Activated naive CD4-positive, alpha-beta T cell treated with anti-CD3 and anti-CD28 coated beads for 36 hours (primary cell): Measurements from ENCODE around the gene BLM. TPM values are rescaled to one million over a fixed set of nuclear protein-coding genes. Genes with fewer than 3 reads are reported as not detected.
"Not testable (repeated sequence)": the region's sequence is repeated elsewhere in the genome, so short reads cannot be mapped to it uniquely, and the experiment has no call there.

ENCODE experiments used
- CTCF ChIA-PET: fragments of 350-600 bp; sonication (Branson Sonifier 250); formaldehyde crosslinking; loops from one replicate; lab custom pipeline; 2021; ENCODE audit warnings: antibody characterized with exemption; lab: Charles Lee
- DNase-seq: peaks from one replicate; pipeline ENCODE4 v3.0.0-alpha.2; 2020
- H3K27ac Mint-ChIP-seq: one replicate; pipeline ENCODE4 v1.8.0; 2021; ENCODE audit warnings: mild to moderate bottlenecking, mixed read lengths
- H3K27me3 Mint-ChIP-seq: one replicate; pipeline ENCODE4 v1.8.0; 2021; ENCODE audit warnings: low read depth, mixed read lengths
- H3K36me3 Mint-ChIP-seq: one replicate; pipeline ENCODE4 v1.8.0; 2021; ENCODE audit warnings: low read depth, mixed read lengths
- H3K4me1 Mint-ChIP-seq: one replicate; pipeline ENCODE4 v1.8.0; 2021; ENCODE audit warnings: low read depth, mixed read lengths
- H3K4me3 Mint-ChIP-seq: one replicate; pipeline ENCODE4 v1.8.0; 2021; ENCODE audit warnings: mild to moderate bottlenecking, moderate library complexity, mixed read lengths
- H3K9me3 Mint-ChIP-seq: one replicate; pipeline ENCODE4 v1.8.0; 2021; ENCODE audit warnings: mixed read lengths
- intact Hi-C: fragments of 100-400 bp; cut with micrococcal nuclease; formaldehyde crosslinking; loops from one replicate; pipeline ENCODE4 v1.15.1; 2023
- total RNA-seq, 2 experiments: library from RNA; stranded (reverse); gene quantifications; one replicate each; pipeline ENCODE4 v1.2.3, GENCODE V29; 2021

Gene BLM
- total RNA-seq, 2 experiments from 2014 or later, result 62.9 to 70.4 TPM

DNA sequence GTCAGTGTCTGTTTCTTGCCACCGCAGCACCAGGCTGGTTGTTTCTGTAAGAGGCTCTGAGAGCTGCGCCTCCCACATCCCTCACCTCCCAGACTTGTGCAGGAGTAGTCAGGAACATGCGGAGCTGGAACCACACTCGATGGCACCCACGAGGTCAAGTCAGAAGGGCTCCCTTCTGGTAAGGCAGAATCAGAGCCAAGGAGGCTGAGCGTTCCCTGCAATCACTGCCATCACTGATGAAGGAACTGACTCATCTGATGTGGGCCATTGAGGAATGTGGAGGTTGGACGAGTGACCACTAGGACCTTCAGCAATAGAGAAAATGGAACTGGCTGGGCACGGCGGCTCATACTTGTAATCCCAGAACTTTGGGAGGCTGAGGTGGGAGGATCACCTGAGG is 35.7 kb upstream of the BLM start:
- H3K36me3 Mint-ChIP-seq, result no peaks in the 10 kb centered on the region
- H3K27ac Mint-ChIP-seq, result no peak overlapping the region
- no peaks in the 10 kb centered on the region for H3K9me3 Mint-ChIP-seq
- H3K4me3 Mint-ChIP-seq, result no peak overlapping the region
- DNase-seq, result no peak
- CTCF ChIA-PET, result interaction anchor here (0.6 kb wide), 1 partner anchor 32 kb away, joined by 5 read pairs; no protein-coding TSS in a partner anchor
- no peaks in the 10 kb centered on the region for H3K27me3 Mint-ChIP-seq
- peaks cover 50% of the 10 kb centered on the region for H3K4me1 Mint-ChIP-seq
- intact Hi-C loops, result loop anchor here (10.0 kb wide), 1 partner anchor 117 kb away; no protein-coding TSS in a partner anchor

DNA sequence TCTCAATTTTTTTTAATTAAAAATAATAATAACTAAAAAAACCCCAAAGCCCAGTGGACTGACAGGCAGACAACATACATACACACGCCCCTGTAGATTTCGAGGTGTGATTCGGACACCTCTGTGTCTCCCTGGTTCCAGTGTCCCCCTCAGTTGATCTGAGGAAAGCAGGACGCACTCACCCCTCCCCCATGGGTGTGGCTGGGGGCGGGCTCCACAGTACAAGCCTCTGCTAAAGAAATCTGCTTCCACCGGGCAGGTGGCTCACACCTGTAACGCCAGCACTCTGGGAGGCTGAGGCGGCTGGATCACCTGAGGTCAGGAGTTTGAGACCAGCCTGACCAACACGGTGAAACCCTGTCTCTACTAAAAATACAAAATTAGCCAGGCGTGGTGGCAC is 33.8 kb upstream of the BLM start:
- Mint-ChIP-seq H3K27ac (no peak overlapping the region), H3K27me3 (no peaks in the 10 kb centered on the region), H3K4me1 (peaks cover 51% of the 10 kb centered on the region), H3K9me3 (no peaks in the 10 kb centered on the region), H3K4me3 (no peak overlapping the region), H3K36me3 (no peaks in the 10 kb centered on the region)
- CTCF ChIA-PET, result no interaction called here
- intact Hi-C loops, result loop anchor here (10.0 kb wide), 1 partner anchor 119 kb away; no protein-coding TSS in a partner anchor
- no peak for DNase-seq

DNA sequence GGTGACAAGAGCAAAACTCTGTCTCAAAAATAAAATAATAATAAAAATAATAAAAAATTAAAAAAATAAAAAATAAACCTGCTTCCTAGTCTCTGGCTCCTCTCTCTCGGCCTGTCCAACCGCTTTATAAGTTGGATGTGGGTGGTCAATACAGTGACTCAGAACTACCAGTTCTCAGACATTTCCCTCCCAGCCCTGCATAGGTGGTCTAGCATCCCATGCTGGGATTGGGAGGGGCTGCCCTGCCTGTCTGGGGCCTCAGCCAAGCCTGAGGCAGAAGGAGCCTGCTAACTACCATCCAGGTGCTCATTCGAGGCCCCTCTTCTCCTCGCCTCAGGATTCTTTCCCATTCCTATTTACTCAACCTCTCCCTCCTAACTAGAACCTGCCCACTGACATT is 33.3 kb upstream of the BLM start:
- Mint-ChIP-seq H3K9me3 (no peaks in the 10 kb centered on the region), H3K36me3 (no peaks in the 10 kb centered on the region), H3K4me3 (no peak overlapping the region), H3K4me1 (peaks cover 46% of the 10 kb centered on the region), H3K27ac (no peak overlapping the region), H3K27me3 (no peaks in the 10 kb centered on the region)
- CTCF ChIA-PET, result no interaction called here
- intact Hi-C loops, result loop anchor here (10.0 kb wide), 1 partner anchor 119 kb away; no protein-coding TSS in a partner anchor
- DNase-seq, result no peak

- Mint-ChIP-seq H3K36me3 (no peaks in the 10 kb centered on the region), H3K27me3 (no peaks in the 10 kb centered on the region), H3K4me1 (peaks cover 43% of the 10 kb centered on the region), H3K9me3 (peaks cover 1% of the 10 kb centered on the region), H3K27ac (no peak overlapping the region), H3K4me3 (no peak overlapping the region)
- CTCF ChIA-PET, result no interaction called here
- intact Hi-C loops, result loop anchor here (10.0 kb wide), 1 partner anchor 119 kb away; no protein-coding TSS in a partner anchor
- DNase-seq, result no peak
Observed at GRCh38 chr15:90684281-90684680, 32.9 kb upstream of the BLM start.

DNA sequence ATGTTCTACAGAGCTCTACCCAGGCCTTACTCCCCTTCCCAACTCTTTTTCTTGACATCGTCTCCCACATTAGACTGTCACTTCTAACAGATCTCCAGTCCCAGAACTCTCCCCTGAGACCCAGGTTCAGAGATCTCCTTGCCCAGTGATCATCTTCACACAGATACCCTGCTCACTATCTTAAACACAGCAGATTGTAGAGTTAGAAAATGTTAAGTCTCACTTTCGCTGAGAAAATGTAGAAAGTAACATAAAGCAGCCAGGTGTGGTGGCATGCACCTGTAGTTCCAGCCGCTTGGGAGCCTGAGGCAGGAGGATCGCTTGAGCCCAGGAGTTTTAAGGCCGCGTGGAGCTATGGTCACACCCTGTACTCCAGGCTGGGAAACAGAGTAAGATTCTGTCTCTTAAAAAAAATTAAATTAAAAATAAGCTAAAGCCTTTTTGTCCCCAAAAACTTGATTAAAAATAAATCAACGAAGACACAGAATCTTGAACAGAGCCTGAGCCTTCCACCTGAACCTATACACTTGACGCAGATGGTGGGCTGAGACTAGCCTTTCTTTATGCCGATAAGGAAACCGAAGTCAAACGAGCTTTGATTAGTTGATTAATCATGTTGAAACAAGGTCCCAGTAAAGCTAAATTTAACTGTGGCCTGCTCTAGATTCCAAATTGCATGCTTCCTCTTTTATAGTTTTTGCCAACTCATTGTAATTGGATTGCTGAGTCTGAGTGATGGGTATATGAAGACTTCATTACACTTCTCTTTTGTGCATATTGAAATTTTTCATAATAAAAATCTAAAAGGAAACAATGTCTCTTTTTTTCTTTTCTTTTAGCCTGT is 31.3 kb upstream of the BLM start:
- no peaks in the 10 kb centered on the region for H3K27me3 Mint-ChIP-seq
- no peak for DNase-seq
- CTCF ChIA-PET, result interaction anchor here (0.8 to 1.7 kb wide), 5 partner anchors 9 to 201 kb away, joined by 3 to 11 read pairs (median 4); no protein-coding TSS in a partner anchor
- H3K9me3 Mint-ChIP-seq, result peaks cover 3% of the 10 kb centered on the region
- H3K27ac Mint-ChIP-seq, result peak overlapping the region; percentile 92
- H3K4me1 Mint-ChIP-seq, result peaks cover 28% of the 10 kb centered on the region
- H3K4me3 Mint-ChIP-seq, result no peak overlapping the region
- intact Hi-C loops, result loop anchor here (1.0 to 10.0 kb wide), 6 partner anchors 8 to 364 kb away; partner anchors contain the start of gene BLM
- H3K36me3 Mint-ChIP-seq, result no peaks in the 10 kb centered on the region

GRCh38 chr15:90686435-90687218 is 30.5 kb upstream of the BLM start:
- DNase-seq, result peak; percentile 65
- CTCF ChIA-PET, result interaction anchor here (1.2 to 1.7 kb wide), 4 partner anchors 10 to 39 kb away, joined by 4 to 11 read pairs (median 4); no protein-coding TSS in a partner anchor
- Mint-ChIP-seq H3K4me1 (peaks cover 24% of the 10 kb centered on the region), H3K27ac (peak overlapping the region; percentile 92), H3K9me3 (peaks cover 3% of the 10 kb centered on the region), H3K4me3 (no peak overlapping the region), H3K27me3 (no peaks in the 10 kb centered on the region), H3K36me3 (no peaks in the 10 kb centered on the region)
- intact Hi-C loops, result loop anchor here (1.0 to 10.0 kb wide), 6 partner anchors 8 to 364 kb away; partner anchors contain the start of gene BLM

GRCh38 chr15:90689326-90689961 is 27.7 kb upstream of the BLM start:
- not testable (repeated sequence) for DNase-seq, H3K36me3 Mint-ChIP-seq, H3K4me3 Mint-ChIP-seq, H3K27me3 Mint-ChIP-seq, H3K27ac Mint-ChIP-seq, H3K9me3 Mint-ChIP-seq
- H3K4me1 Mint-ChIP-seq, result peaks cover 20% of the 10 kb centered on the region
- CTCF ChIA-PET, result interaction anchor here (1.2 kb wide), 1 partner anchor 196 kb away, joined by 3 read pairs; no protein-coding TSS in a partner anchor
- intact Hi-C loops, result loop anchor here (5.0 to 10.0 kb wide), 2 partner anchors 125 to 367 kb away; no protein-coding TSS in a partner anchor

DNA sequence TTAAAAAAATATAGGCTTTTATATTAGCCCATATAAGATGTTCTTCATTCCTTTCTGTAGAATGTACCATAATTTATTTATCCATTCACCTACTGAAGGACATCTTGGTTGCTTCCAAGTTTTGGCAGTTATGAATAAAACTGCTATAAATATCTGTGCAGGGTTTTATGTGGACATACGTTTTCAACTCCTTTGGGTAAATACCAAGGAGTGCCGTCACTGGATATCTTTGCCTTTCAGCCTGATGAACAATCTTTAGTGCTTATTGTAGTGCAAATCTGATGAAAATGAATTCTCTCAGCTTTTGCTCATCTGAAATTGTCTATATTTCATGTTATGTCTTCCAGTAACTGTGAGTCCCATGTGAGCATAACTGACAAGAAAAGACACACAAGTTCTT is 26.6 kb upstream of the BLM start:
- CTCF ChIA-PET, result no interaction called here
- H3K27ac Mint-ChIP-seq, result no peak overlapping the region

DNA sequence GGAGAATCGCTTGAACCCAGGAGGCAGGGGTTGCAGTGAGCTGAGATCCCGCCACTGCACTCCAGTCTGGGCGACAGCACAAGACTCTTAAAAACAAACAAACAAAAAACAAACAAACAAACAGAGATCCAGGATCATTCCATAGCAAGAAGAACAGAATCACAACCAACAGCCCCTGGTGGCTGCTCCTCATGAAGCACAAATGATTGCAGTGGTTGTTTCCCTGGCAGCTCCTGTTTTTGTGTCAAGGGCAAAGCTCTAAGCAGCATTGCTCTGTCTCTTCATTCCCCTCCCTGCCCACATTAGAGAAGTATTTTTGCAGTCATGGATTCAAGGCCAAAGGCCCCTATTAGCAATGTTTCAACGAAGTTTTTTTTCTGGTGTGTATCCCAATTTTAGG is 25.8 kb upstream of the BLM start:
- intact Hi-C loops, result loop anchor here (5.0 kb wide), 1 partner anchor 196 kb away; no protein-coding TSS in a partner anchor

More for the DNA sequence above, 26.6 kb upstream of the BLM start:
- H3K27me3 Mint-ChIP-seq, result no peaks in the 10 kb centered on the region
- DNase-seq, result no peak
- peaks cover 16% of the 10 kb centered on the region for H3K4me1 Mint-ChIP-seq
- H3K9me3 Mint-ChIP-seq, result peaks cover 3% of the 10 kb centered on the region
- H3K4me3 Mint-ChIP-seq, result no peak overlapping the region
- no peaks in the 10 kb centered on the region for H3K36me3 Mint-ChIP-seq
- intact Hi-C loops, result loop anchor here (5.0 kb wide), 1 partner anchor 197 kb away; no protein-coding TSS in a partner anchor

GRCh38 chr15:90691982-90692773 is 25.0 kb upstream of the BLM start:
- DNase-seq, result no peak
- intact Hi-C loops, result loop anchor here (5.0 kb wide), 1 partner anchor 195 kb away; no protein-coding TSS in a partner anchor
- H3K4me1 Mint-ChIP-seq, result peaks cover 4% of the 10 kb centered on the region
- CTCF ChIA-PET, result interaction anchor here (0.6 to 3.4 kb wide), 7 partner anchors 25 to 373 kb away, joined by 3 to 18 read pairs (median 4); no protein-coding TSS in a partner anchor
- no peaks in the 10 kb centered on the region for H3K27me3 Mint-ChIP-seq
- no peak overlapping the region for H3K4me3 Mint-ChIP-seq
- no peaks in the 10 kb centered on the region for H3K36me3 Mint-ChIP-seq
- peaks cover 3% of the 10 kb centered on the region for H3K9me3 Mint-ChIP-seq
- H3K27ac Mint-ChIP-seq, result no peak overlapping the region

More for the DNA sequence above, 25.8 kb upstream of the BLM start:
- Mint-ChIP-seq H3K9me3 (peaks cover 3% of the 10 kb centered on the region), H3K36me3 (no peaks in the 10 kb centered on the region), H3K4me3 (no peak overlapping the region), H3K27me3 (no peaks in the 10 kb centered on the region), H3K27ac (no peak overlapping the region), H3K4me1 (peaks cover 10% of the 10 kb centered on the region)
- no peak for DNase-seq
- CTCF ChIA-PET, result interaction anchor here (0.6 kb wide), 2 partner anchors 372 to 404 kb away, joined by 3 read pairs; no protein-coding TSS in a partner anchor

DNA sequence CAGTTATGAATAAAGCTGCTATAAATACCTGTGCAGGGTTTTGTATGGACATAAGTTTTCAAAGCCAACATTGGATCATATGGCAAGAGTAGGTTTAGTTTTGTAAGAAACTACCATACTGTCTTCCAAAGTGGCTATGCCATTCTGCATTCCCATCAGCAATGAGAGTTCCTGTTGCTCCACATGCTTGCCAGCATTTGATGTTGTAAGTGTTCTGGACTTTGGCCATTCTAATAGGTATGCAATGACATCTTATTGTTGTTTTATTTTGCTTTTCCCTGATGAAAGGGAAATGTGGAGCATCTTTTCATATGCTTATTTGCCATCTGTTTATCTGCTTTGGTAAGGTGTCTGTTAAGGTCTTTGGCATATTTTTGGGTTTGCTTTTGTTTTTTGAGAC is 22.2 kb upstream of the BLM start:
- Mint-ChIP-seq H3K27ac (no peak overlapping the region), H3K36me3 (no peaks in the 10 kb centered on the region), H3K4me3 (no peak overlapping the region), H3K9me3 (no peaks in the 10 kb centered on the region), H3K4me1 (peaks cover 5% of the 10 kb centered on the region), H3K27me3 (no peaks in the 10 kb centered on the region)
- no peak for DNase-seq
- CTCF ChIA-PET, result interaction anchor here (1.2 to 3.4 kb wide), 2 partner anchors 47 to 52 kb away, joined by 3 to 18 read pairs; no protein-coding TSS in a partner anchor
- intact Hi-C loops, result loop anchor here (5.0 kb wide), 1 partner anchor 192 kb away; no protein-coding TSS in a partner anchor
